ENCODE results near the gene STAT4. TPM values are rescaled to one million over a fixed set of nuclear protein-coding genes. Genes with fewer than 3 reads are reported as not detected.

The STAT4 gene
- total RNA-seq, 2 experiments from 2014 or later = 70.8 to 72.2 TPM

DNA sequence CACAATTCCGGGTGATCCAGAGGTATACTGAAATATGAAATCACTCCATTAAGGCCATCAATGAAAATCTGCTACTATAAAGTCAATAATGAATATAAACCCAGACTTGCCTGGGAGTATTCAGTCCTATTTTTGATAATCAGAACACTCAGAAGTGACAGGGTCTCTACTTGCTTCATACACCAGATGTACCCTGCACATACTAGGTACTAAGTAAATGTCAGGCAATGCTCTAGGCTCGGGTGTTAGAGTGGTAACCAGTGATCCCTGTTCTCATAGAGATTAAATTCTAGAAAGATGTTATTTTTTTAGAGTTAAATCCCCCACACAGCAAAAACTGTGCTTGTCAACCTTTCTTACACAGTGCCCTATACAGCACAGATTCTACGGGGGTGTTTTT is 149.2 kb downstream of the STAT4 start:
- TF ChIP-seq, protein P1, sequence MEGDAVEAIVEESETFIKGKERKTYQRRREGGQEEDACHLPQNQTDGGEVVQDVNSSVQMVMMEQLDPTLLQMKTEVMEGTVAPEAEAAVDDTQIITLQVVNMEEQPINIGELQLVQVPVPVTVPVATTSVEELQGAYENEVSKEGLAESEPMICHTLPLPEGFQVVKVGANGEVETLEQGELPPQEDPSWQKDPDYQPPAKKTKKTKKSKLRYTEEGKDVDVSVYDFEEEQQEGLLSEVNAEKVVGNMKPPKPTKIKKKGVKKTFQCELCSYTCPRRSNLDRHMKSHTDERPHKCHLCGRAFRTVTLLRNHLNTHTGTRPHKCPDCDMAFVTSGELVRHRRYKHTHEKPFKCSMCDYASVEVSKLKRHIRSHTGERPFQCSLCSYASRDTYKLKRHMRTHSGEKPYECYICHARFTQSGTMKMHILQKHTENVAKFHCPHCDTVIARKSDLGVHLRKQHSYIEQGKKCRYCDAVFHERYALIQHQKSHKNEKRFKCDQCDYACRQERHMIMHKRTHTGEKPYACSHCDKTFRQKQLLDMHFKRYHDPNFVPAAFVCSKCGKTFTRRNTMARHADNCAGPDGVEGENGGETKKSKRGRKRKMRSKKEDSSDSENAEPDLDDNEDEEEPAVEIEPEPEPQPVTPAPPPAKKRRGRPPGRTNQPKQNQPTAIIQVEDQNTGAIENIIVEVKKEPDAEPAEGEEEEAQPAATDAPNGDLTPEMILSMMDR (IDR thresholded peaks at IDR 0.05) = no peak
- H3K36me3 Mint-ChIP-seq (ENCODE audit: low read depth) = peaks cover 92% of the 10 kb centered on the region
- POLR2A ChIA-PET = interaction anchor here (1.4 to 13.6 kb wide), 3 partner anchors 11 to 44 kb away, joined by 3 to 144 read pairs (median 4); partner anchors contain the start of gene STAT1

GRCh38 chr2:191001032-191001431 is 149.8 kb downstream of the STAT4 start:
- POLR2A ChIA-PET = interaction anchor here (0.6 to 13.6 kb wide), 8 partner anchors 9 to 43 kb away, joined by 3 to 144 read pairs (median 4); partner anchors contain the start of gene STAT1
- intact Hi-C loops (cut with micrococcal nuclease) = no loop called here
- no peak for ATAC-seq

More for the DNA sequence above, 149.2 kb downstream of the STAT4 start:
- CTCF ChIA-PET = interaction anchor here (1.1 to 1.6 kb wide), 2 partner anchors 9 to 13 kb away, joined by 3 to 4 read pairs; no protein-coding TSS in a partner anchor
- peaks cover 69% of the 10 kb centered on the region for H3K4me1 Mint-ChIP-seq (ENCODE audit: low read depth)
- H3K4me3 Mint-ChIP-seq = no peak overlapping the region
- DNase-seq (no peak), ATAC-seq (no peak)
- H3K9me3 Mint-ChIP-seq = peaks cover 18% of the 10 kb centered on the region
- intact Hi-C loops (cut with micrococcal nuclease) = no loop called here
- no peaks in the 10 kb centered on the region for H3K27me3 Mint-ChIP-seq
- no peak overlapping the region for H3K27ac Mint-ChIP-seq

DNA sequence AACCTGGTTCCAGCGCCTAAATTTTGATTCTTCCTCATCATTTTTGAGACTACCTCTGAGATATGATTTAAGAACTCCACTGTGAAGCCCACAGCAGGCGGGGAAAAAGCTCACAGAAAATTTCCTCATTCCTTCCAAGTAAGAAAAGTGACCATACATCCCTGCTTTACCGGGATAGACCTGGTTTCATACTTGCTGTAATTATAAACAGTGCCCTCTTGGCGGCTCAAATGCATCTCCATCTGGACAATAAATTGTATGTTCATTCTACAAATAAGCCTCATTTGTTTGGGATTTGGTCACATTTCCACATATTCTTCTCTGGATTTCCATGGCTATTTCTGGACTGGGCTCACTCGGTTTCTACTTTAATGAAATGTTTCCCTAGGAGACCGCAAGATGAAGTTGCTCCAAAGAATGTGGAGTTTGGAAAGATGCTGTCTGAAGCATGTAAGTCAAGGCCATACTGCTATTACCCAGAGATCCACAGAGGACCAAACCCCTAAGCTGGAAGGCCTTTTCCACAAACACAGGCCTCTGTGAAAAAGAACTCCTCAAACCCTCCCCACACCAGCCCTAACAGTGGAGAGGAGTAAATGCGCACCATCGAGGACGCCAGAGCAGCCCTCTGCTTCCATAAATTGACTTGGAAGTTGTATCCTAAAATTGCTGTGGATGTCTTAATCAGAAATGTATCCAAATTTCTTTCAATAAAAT is 150.7 kb downstream of the STAT4 start:
- DNase-seq = no peak
- ATAC-seq = no peak
- TF ChIP-seq, protein P1 (IDR thresholded peaks at IDR 0.05) = no peak
- intact Hi-C loops (cut with micrococcal nuclease) = no loop called here
- Mint-ChIP-seq H3K4me3 (no peak overlapping the region), H3K4me1 (ENCODE audit: low read depth) (peaks cover 67% of the 10 kb centered on the region), H3K27me3 (no peaks in the 10 kb centered on the region), H3K36me3 (ENCODE audit: low read depth) (peaks cover 92% of the 10 kb centered on the region), H3K9me3 (peaks cover 26% of the 10 kb centered on the region), H3K27ac (peak overlapping the region; percentile 27)
- ChIA-PET CTCF (interaction anchor here (1.0 kb wide), 1 partner anchor 16 kb away, joined by 4 read pairs; no protein-coding TSS in a partner anchor), POLR2A (interaction anchor here (0.6 to 13.6 kb wide), 8 partner anchors 8 to 43 kb away, joined by 3 to 144 read pairs (median 4); partner anchors contain the start of gene STAT1)

More at GRCh38 chr2:191001032-191001431, 149.8 kb downstream of the STAT4 start:
- Mint-ChIP-seq H3K27me3 (no peaks in the 10 kb centered on the region), H3K36me3 (ENCODE audit: low read depth) (peaks cover 92% of the 10 kb centered on the region), H3K27ac (peak overlapping the region; percentile 73), H3K9me3 (peaks cover 19% of the 10 kb centered on the region), H3K4me1 (ENCODE audit: low read depth) (peaks cover 63% of the 10 kb centered on the region), H3K4me3 (no peak overlapping the region)
- TF ChIP-seq, protein P1 (IDR thresholded peaks at IDR 0.05) = no peak
- no peak for DNase-seq
- CTCF ChIA-PET = interaction anchor here (1.0 kb wide), 1 partner anchor 17 kb away, joined by 4 read pairs; no protein-coding TSS in a partner anchor

- ATAC-seq = peak; percentile 54
- POLR2A ChIA-PET = interaction anchor here (1.1 to 13.6 kb wide), 3 partner anchors 14 to 30 kb away, joined by 4 to 144 read pairs (median 121); partner anchors contain the start of gene STAT1
- no peak for DNase-seq
- no peak overlapping the region for H3K4me3 Mint-ChIP-seq
- CTCF ChIA-PET = interaction anchor here (1.3 kb wide), 1 partner anchor 149 kb away, joined by 4 read pairs; no protein-coding TSS in a partner anchor
- peak overlapping the region; percentile 27 for H3K27ac Mint-ChIP-seq
- H3K27me3 Mint-ChIP-seq = no peaks in the 10 kb centered on the region
- intact Hi-C loops (cut with micrococcal nuclease) = no loop called here
- peaks cover 91% of the 10 kb centered on the region for H3K36me3 Mint-ChIP-seq (ENCODE audit: low read depth)
- TF ChIP-seq, protein P1 (IDR thresholded peaks at IDR 0.05) = no peak
- peaks cover 64% of the 10 kb centered on the region for H3K4me1 Mint-ChIP-seq (ENCODE audit: low read depth)
- H3K9me3 Mint-ChIP-seq = peaks cover 19% of the 10 kb centered on the region
Measured at GRCh38 chr2:190999058-190999457, 151.7 kb downstream of the STAT4 start.

Data from activated CD8-positive, alpha-beta T cell treated with anti-CD3 and anti-CD28 coated beads for 36 hours (primary cell).